SK-N-SH treated with all-trans-retinoic acid at 6 μM for 48 hours (cell line): Measurements from ENCODE around the gene NXPH1.

Experiments used
- ATAC-seq: fragments of 200-7000 bp; cut with Tn5 transposase; 3 replicates; pipeline ENCODE4 v1.9.1; 2020; ENCODE audit warnings: mild to moderate bottlenecking, moderate library complexity
- ARNTL ChIP-seq: fragments of 450-650 bp; formaldehyde crosslinking; IDR thresholded peaks from 2 replicates; pipeline ENCODE4 v1.5.0; 2020; ENCODE audit warnings: low read depth, mild to moderate bottlenecking, moderate library complexity, borderline replicate concordance
- BACH2 ChIP-seq: fragments of 250-450 bp; sonication (Bioruptor Pico); IDR thresholded peaks from 2 replicates; pipeline ENCODE4 v1.9.0; 2021; ENCODE audit warnings: mild to moderate bottlenecking, borderline replicate concordance
- CSDC2 ChIP-seq: fragments of 250-450 bp; sonication (Bioruptor Pico); IDR thresholded peaks from 2 replicates; pipeline ENCODE4 v1.5.0; 2020; ENCODE audit warnings: mild to moderate bottlenecking, moderate library complexity
- ESRRG ChIP-seq: fragments of 250-450 bp; sonication (Bioruptor Pico); IDR thresholded peaks from 2 replicates; pipeline ENCODE4 v1.6.1; 2021; ENCODE audit warnings: mild to moderate bottlenecking
- GLIS3 ChIP-seq: fragments of 250-450 bp; sonication (Bioruptor Pico); IDR thresholded peaks from 2 replicates; pipeline ENCODE4 v1.5.0; 2020; ENCODE audit warnings: mild to moderate bottlenecking, moderate library complexity
- ISL1 ChIP-seq: fragments of 250-450 bp; sonication (Bioruptor Pico); IDR thresholded peaks from 2 replicates; pipeline ENCODE4 v2.1.2; 2022; ENCODE audit warnings: mild to moderate bottlenecking, moderate library complexity
- OSR1 ChIP-seq: fragments of 250-450 bp; sonication (Bioruptor Pico); IDR thresholded peaks from 2 replicates; pipeline ENCODE4 v1.8.0; 2022; ENCODE audit warnings: moderate library complexity, mild to moderate bottlenecking, inconsistent platforms
- RARB ChIP-seq: fragments of 250-450 bp; sonication (Bioruptor Pico); IDR thresholded peaks from 2 replicates; pipeline ENCODE4 v1.8.0; 2021; ENCODE audit warnings: mild to moderate bottlenecking, moderate library complexity
- SNAI2 ChIP-seq: fragments of 250-450 bp; sonication (Bioruptor Pico); IDR thresholded peaks from 2 replicates; pipeline ENCODE4 v1.5.0; 2020; ENCODE audit warnings: mild to moderate bottlenecking, moderate library complexity
- TCF4 ChIP-seq: fragments of 250-450 bp; sonication (Bioruptor Pico); IDR thresholded peaks from 2 replicates; pipeline ENCODE4 v1.8.0; 2021; ENCODE audit warnings: mild to moderate bottlenecking, moderate library complexity, borderline replicate concordance
- TOX ChIP-seq: fragments of 250-450 bp; sonication (Bioruptor Pico); IDR thresholded peaks from 2 replicates; pipeline ENCODE4 v1.8.0; 2021; ENCODE audit warnings: mild to moderate bottlenecking, moderate library complexity, borderline replicate concordance
- ZC3H10 ChIP-seq: fragments of 250-450 bp; sonication (Bioruptor Pico); IDR thresholded peaks from 2 replicates; pipeline ENCODE4 v1.5.1; 2021; ENCODE audit warnings: mild to moderate bottlenecking, moderate library complexity
- ZFP30 ChIP-seq: fragments of 450-650 bp; formaldehyde crosslinking; IDR thresholded peaks from 2 replicates; pipeline ENCODE4 v1.5.0; 2022; ENCODE audit warnings: mild to moderate bottlenecking, moderate library complexity
- ZNF565 ChIP-seq: fragments of 450-650 bp; formaldehyde crosslinking; conservative IDR thresholded peaks from 2 replicates; pipeline ENCODE4 v1.5.0; 2020; ENCODE audit warnings: low read depth, mild to moderate bottlenecking, moderate library complexity
- ZNF70 ChIP-seq: fragments of 450-650 bp; formaldehyde crosslinking; IDR thresholded peaks from 2 replicates; pipeline ENCODE4 v1.5.0; 2020; ENCODE audit warnings: mild to moderate bottlenecking, moderate library complexity
- ZNF8 ChIP-seq: fragments of 450-650 bp; formaldehyde crosslinking; IDR thresholded peaks from 2 replicates; pipeline ENCODE4 v1.5.0; 2020; ENCODE audit warnings: mild to moderate bottlenecking, moderate library complexity
- TF ChIP-seq, protein P1 (sequence below): fragments of 250-450 bp; sonication (Bioruptor Pico); IDR thresholded peaks from 2 replicates; pipeline ENCODE4 v1.8.0; 2021; ENCODE audit warnings: low read depth, mild to moderate bottlenecking, moderate library complexity, borderline replicate concordance
- TF ChIP-seq, protein P2 (sequence below): fragments of 250-450 bp; sonication (Bioruptor Pico); IDR thresholded peaks from 2 replicates; pipeline ENCODE4 v1.5.1; 2020; ENCODE audit warnings: low read depth, mild to moderate bottlenecking, moderate library complexity

The NXPH1 gene

DNA sequence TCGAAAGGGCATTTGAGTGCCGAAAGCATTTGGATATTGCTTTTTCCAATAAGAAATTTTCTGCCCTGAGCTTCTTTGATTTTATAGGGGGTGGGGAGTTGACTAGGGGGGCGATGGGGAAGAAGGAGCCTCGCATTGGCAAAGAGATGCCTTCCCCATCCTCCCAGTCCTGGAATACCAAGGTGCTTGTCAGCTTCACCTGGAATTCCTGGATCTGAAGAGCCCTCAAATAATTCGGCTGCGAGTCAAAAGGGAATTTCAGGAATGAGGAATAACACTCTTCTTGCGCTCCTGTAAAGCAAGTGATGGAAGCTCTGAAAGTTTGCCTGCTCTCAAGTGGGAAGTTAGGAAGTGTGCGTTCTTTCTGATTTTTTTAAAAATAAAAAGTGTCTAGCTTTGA lies 7.3 kb downstream of the NXPH1 start (continued):
- TF ChIP-seq TCF4 = no peak
- TF ChIP-seq BACH2 = no peak
- TF ChIP-seq OSR1 (CRISPR knock-in tag) = no peak
- TF ChIP-seq ARNTL (CRISPR knock-in tag) = no peak

DNA sequence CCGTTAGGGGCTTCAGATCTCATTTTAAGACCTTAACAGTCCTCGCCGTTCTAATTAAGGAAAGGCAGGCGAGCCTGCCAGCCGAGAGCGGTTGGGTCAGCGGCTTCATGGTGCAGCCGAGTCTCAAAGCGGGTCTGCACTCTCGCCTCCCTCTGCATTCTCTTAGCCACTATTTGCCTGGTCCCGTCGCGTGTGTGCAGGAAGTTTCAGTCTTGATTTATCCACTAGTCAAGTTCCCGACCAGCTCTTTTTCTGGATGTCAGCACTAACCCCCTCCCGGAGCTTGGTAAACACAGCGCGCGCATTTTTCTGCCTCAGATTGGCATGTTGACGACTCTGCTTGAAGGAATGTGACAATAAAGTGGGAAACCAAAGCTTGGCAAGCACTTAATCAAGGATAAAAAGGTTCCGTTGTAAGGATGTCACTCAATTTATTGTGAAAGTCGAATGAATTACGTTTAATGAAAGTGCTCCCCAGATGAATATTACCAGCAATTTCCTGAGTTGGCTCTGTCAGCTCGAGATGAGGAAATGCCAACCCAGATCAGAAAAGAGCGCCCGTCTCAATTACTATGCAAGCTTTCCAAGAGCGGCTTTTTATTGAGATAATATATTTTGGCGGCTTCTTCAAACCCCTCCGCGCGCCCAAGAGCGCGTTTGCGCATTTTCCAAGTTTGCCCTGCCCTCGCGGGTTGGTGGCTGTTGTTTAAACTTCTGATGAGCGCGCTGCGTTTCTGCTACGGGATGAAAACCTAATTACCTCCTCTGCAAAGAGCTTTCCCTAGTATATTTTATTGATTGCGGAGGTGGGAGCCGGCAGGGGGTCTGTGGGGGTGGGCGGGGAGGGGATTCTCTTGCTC lies 7.9 kb downstream of the NXPH1 start:
- TF ChIP-seq ZC3H10 (CRISPR knock-in tag) (no peak), SNAI2 (CRISPR knock-in tag) (no peak)
- no peak for ATAC-seq

- TF ChIP-seq ZNF565 = no peak
- TF ChIP-seq BACH2 = no peak
- no peak for TF ChIP-seq ZNF8 (CRISPR knock-in tag)
- no peak for TF ChIP-seq ZFP30 (CRISPR knock-in tag)
- TF ChIP-seq, protein P1, sequence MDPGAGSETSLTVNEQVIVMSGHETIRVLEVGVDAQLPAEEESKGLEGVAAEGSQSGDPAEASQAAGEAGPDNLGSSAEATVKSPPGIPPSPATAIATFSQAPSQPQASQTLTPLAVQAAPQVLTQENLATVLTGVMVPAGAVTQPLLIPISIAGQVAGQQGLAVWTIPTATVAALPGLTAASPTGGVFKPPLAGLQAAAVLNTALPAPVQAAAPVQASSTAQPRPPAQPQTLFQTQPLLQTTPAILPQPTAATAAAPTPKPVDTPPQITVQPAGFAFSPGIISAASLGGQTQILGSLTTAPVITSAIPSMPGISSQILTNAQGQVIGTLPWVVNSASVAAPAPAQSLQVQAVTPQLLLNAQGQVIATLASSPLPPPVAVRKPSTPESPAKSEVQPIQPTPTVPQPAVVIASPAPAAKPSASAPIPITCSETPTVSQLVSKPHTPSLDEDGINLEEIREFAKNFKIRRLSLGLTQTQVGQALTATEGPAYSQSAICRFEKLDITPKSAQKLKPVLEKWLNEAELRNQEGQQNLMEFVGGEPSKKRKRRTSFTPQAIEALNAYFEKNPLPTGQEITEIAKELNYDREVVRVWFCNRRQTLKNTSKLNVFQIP (CRISPR knock-in tag) = no peak
- no peak for TF ChIP-seq SNAI2 (CRISPR knock-in tag)
- no peak for TF ChIP-seq OSR1 (CRISPR knock-in tag)
- no peak for TF ChIP-seq CSDC2
- no peak for TF ChIP-seq ISL1 (CRISPR knock-in tag)
- TF ChIP-seq ESRRG (CRISPR knock-in tag) = no peak
- TF ChIP-seq TOX (CRISPR knock-in tag) = no peak
- ATAC-seq = no peak
Measured at GRCh38 chr7:8442051-8442813, 8.8 kb downstream of the NXPH1 start.

GRCh38 chr7:8442814-8443304 lies 9.4 kb downstream of the NXPH1 start:
- ATAC-seq = no peak
- TF ChIP-seq GLIS3 (no peak), ZNF565 (no peak), ZFP30 (CRISPR knock-in tag) (no peak), ZC3H10 (CRISPR knock-in tag) (no peak), OSR1 (CRISPR knock-in tag) (no peak), TOX (CRISPR knock-in tag) (no peak), ZNF70 (CRISPR knock-in tag) (no peak), SNAI2 (CRISPR knock-in tag) (no peak), RARB (CRISPR knock-in tag) (no peak), CSDC2 (no peak)
- TF ChIP-seq, protein P2, sequence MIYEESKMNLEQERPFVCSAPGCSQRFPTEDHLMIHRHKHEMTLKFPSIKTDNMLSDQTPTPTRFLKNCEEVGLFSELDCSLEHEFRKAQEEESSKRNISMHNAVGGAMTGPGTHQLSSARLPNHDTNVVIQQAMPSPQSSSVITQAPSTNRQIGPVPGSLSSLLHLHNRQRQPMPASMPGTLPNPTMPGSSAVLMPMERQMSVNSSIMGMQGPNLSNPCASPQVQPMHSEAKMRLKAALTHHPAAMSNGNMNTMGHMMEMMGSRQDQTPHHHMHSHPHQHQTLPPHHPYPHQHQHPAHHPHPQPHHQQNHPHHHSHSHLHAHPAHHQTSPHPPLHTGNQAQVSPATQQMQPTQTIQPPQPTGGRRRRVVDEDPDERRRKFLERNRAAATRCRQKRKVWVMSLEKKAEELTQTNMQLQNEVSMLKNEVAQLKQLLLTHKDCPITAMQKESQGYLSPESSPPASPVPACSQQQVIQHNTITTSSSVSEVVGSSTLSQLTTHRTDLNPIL (CRISPR knock-in tag) = no peak

GRCh38 chr7:8443576-8444467 lies 10.4 kb downstream of the NXPH1 start:
- TF ChIP-seq ISL1 (CRISPR knock-in tag) = no peak
- no peak for TF ChIP-seq BACH2
- no peak for TF ChIP-seq GLIS3
- TF ChIP-seq, protein P2 (CRISPR knock-in tag) = no peak
- TF ChIP-seq ARNTL (CRISPR knock-in tag) = no peak
- TF ChIP-seq, all 23 proteins: peak for 0
- ATAC-seq = no peak
